MCF 10A (cell line): Measurements from ENCODE around the gene CNTNAP4. TPM values are rescaled to one million over a fixed set of nuclear protein-coding genes. Genes with fewer than 3 reads are reported as not detected.

Experiments
- BruUV-seq: library from RNA; stranded (reverse); fragments of 400-500 nt; replicated peaks from 2 replicates; lab custom pipeline; 2021; lab: Mats Ljungman, UMichigan
- CTCF ChIA-PET: fragments of 300-600 bp; sonication (Branson Sonifier 250); formaldehyde crosslinking; extraction: SDS; loops from one replicate; lab custom pipeline; 2021; ENCODE audit warnings: antibody characterized with exemption, inconsistent platforms; lab: Yijun Ruan, JAX
- POLR2A ChIA-PET: fragments of 300-600, 350-650 bp; sonication (Branson Sonifier 250); formaldehyde crosslinking; extraction: SDS; loops from one replicate; lab custom pipeline; 2020; ENCODE audit warnings: antibody characterized with exemption, inconsistent platforms; lab: Yijun Ruan, JAX
- DNase-seq: peaks from one replicate; pipeline ENCODE4 v3.0.0-alpha.2; 2018; ENCODE audit not compliant: unreplicated experiment
- H3K27ac Mint-ChIP-seq: one replicate; pipeline ENCODE4 v1.8.0; 2022; ENCODE audit warnings: mild to moderate bottlenecking, low read depth, mixed read lengths; ENCODE audit not compliant: unreplicated experiment
- H3K27me3 Mint-ChIP-seq: one replicate; pipeline ENCODE4 v1.8.0; 2022; ENCODE audit warnings: mixed read lengths; ENCODE audit not compliant: insufficient read depth, unreplicated experiment
- H3K36me3 Mint-ChIP-seq: one replicate; pipeline ENCODE4 v1.8.0; 2022; ENCODE audit warnings: mild to moderate bottlenecking, moderate library complexity, mixed read lengths; ENCODE audit not compliant: insufficient read depth, unreplicated experiment
- H3K4me1 Mint-ChIP-seq: one replicate; pipeline ENCODE4 v1.8.0; 2022; ENCODE audit warnings: mixed read lengths; ENCODE audit not compliant: insufficient read depth, unreplicated experiment
- H3K4me3 Mint-ChIP-seq: one replicate; pipeline ENCODE4 v1.8.0; 2022; ENCODE audit warnings: mild to moderate bottlenecking, moderate library complexity, mixed read lengths; ENCODE audit not compliant: unreplicated experiment
- H3K9me3 Mint-ChIP-seq: one replicate; pipeline ENCODE4 v1.8.0; 2022; ENCODE audit warnings: mixed read lengths; ENCODE audit not compliant: unreplicated experiment
- CTCF ChIP-seq: fragments of 200-600 bp; IDR thresholded peaks from one replicate; pipeline ENCODE4 v1.8.0; 2022; ENCODE audit warnings: antibody characterized with exemption, mild to moderate bottlenecking; ENCODE audit not compliant: unreplicated experiment
- intact Hi-C: fragments of 100-400 bp; cut with micrococcal nuclease; formaldehyde crosslinking; loops from 2 replicates; pipeline ENCODE4 v1.14.1; 2022
- total RNA-seq: library from RNA; stranded (reverse); gene quantifications from 2 replicates; pipeline ENCODE4 v1.2.3, GENCODE V29; 2022

The CNTNAP4 gene
- total RNA-seq, 1 experiment from 2014 or later, result not detected

GRCh38 chr16:76303637-76304314 is 26.6 kb downstream of the CNTNAP4 start:
- no peak overlapping the region for H3K27ac Mint-ChIP-seq
- no peaks in the 10 kb centered on the region for H3K27me3 Mint-ChIP-seq
- DNase-seq, result no peak
- TF ChIP-seq CTCF, result no peak
- peaks cover under 1% of the 10 kb centered on the region for H3K36me3 Mint-ChIP-seq
- H3K4me3 Mint-ChIP-seq, result no peak overlapping the region
- no peaks in the 10 kb centered on the region for H3K9me3 Mint-ChIP-seq
- POLR2A ChIA-PET, result interaction anchor here (0.6 kb wide), 1 partner anchor 631 kb away, joined by 3 read pairs; no protein-coding TSS in a partner anchor
- peaks cover 5% of the 10 kb centered on the region for H3K4me1 Mint-ChIP-seq
- CTCF ChIA-PET, result no interaction called here
- BruUV-seq, result no TSS peak
- intact Hi-C loops, result no loop called here

GRCh38 chr16:76309639-76310335 is 32.6 kb downstream of the CNTNAP4 start:
- DNase-seq, result peak; percentile 8
- no peaks in the 10 kb centered on the region for H3K9me3 Mint-ChIP-seq
- H3K4me3 Mint-ChIP-seq, result no peak overlapping the region
- no peak overlapping the region for H3K27ac Mint-ChIP-seq
- ChIA-PET POLR2A (no interaction called here), CTCF (no interaction called here)
- no peak for TF ChIP-seq CTCF
- peaks cover 6% of the 10 kb centered on the region for H3K36me3 Mint-ChIP-seq
- peaks cover 5% of the 10 kb centered on the region for H3K4me1 Mint-ChIP-seq
- H3K27me3 Mint-ChIP-seq, result no peaks in the 10 kb centered on the region
- intact Hi-C loops, result no loop called here
- no TSS peak for BruUV-seq

- ChIA-PET CTCF (no interaction called here), POLR2A (no interaction called here)
- no TSS peak for BruUV-seq
- Mint-ChIP-seq H3K36me3 (peaks cover 6% of the 10 kb centered on the region), H3K4me3 (no peak overlapping the region), H3K27me3 (no peaks in the 10 kb centered on the region), H3K4me1 (peaks cover 5% of the 10 kb centered on the region), H3K27ac (no peak overlapping the region), H3K9me3 (no peaks in the 10 kb centered on the region)
- intact Hi-C loops, result no loop called here
- DNase-seq, result no peak
- no peak for TF ChIP-seq CTCF
Observed at GRCh38 chr16:76311260-76311659, 34.1 kb downstream of the CNTNAP4 start.

GRCh38 chr16:76318565-76318964 is 41.4 kb downstream of the CNTNAP4 start:
- POLR2A ChIA-PET, result interaction anchor here (0.7 kb wide), 1 partner anchor 348 kb away, joined by 3 read pairs; no protein-coding TSS in a partner anchor
- H3K4me3 Mint-ChIP-seq, result no peak overlapping the region
- intact Hi-C loops, result no loop called here
- DNase-seq, result no peak
- no TSS peak for BruUV-seq
- H3K4me1 Mint-ChIP-seq, result no peaks in the 10 kb centered on the region
- CTCF ChIA-PET, result no interaction called here
- H3K9me3 Mint-ChIP-seq, result no peaks in the 10 kb centered on the region
- no peak overlapping the region for H3K27ac Mint-ChIP-seq
- TF ChIP-seq CTCF, result no peak
- no peaks in the 10 kb centered on the region for H3K36me3 Mint-ChIP-seq
- H3K27me3 Mint-ChIP-seq, result no peaks in the 10 kb centered on the region
